ENCODE data around the gene TRPM3.

GRCh38 chr9:70789086-70789485 lies 332.3 kb downstream of the TRPM3 start:
- no peak for TF ChIP-seq CTCF (conservative IDR thresholded peaks at IDR 0.05; ENCODE audit: low read depth, low read length)
- TF ChIP-seq EZH2 (IDR thresholded peaks at IDR 0.05; ENCODE audit: low read length, unreplicated experiment), result no peak

All from PC-3 (cell line).